ENCODE results near the gene DYNC2I2.

DNA sequence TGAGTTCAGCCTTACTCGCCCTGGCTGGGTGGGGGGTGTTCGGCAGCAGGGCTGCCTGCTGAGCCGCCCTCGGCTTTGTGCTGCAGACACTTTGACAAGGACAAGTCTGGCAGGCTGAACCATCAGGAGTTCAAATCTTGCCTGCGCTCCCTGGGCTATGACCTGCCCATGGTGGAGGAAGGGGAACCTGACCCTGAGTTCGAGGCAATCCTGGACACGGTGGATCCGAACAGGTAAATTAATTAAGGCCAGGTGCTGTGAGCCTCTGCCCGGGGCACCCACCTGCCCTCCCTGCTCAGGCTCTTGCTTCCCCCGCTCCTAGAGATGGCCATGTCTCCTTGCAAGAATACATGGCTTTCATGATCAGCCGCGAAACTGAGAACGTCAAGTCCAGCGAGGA is 24.2 kb downstream of the DYNC2I2 start:
- TF ChIP-seq, protein P1, sequence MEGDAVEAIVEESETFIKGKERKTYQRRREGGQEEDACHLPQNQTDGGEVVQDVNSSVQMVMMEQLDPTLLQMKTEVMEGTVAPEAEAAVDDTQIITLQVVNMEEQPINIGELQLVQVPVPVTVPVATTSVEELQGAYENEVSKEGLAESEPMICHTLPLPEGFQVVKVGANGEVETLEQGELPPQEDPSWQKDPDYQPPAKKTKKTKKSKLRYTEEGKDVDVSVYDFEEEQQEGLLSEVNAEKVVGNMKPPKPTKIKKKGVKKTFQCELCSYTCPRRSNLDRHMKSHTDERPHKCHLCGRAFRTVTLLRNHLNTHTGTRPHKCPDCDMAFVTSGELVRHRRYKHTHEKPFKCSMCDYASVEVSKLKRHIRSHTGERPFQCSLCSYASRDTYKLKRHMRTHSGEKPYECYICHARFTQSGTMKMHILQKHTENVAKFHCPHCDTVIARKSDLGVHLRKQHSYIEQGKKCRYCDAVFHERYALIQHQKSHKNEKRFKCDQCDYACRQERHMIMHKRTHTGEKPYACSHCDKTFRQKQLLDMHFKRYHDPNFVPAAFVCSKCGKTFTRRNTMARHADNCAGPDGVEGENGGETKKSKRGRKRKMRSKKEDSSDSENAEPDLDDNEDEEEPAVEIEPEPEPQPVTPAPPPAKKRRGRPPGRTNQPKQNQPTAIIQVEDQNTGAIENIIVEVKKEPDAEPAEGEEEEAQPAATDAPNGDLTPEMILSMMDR (IDR thresholded peaks at IDR 0.05): no peak
- TF ChIP-seq POLR2A (IDR thresholded peaks at IDR 0.05): no peak
- no peak for TF ChIP-seq POLR2AphosphoS5 (IDR thresholded peaks at IDR 0.05)

All from suprapubic skin (tissue), 4 donors.